Panc1 (cell line): ENCODE data around the gene RELT. TPM values are rescaled to one million over a fixed set of nuclear protein-coding genes. Genes with fewer than 3 reads are reported as not detected.

Experiments used
- ATAC-seq: fragments of 200-7000 bp; cut with Tn5 transposase; 2 replicates; pipeline ENCODE4 v1.9.1; 2020; ENCODE audit warnings: mild to moderate bottlenecking, moderate library complexity
- BruUV-seq: library from RNA; stranded (reverse); fragments of 400-500 nt; replicated peaks from 2 replicates; lab custom pipeline; 2021; lab: Mats Ljungman, UMichigan
- CTCF ChIA-PET: fragments of 300-600 bp; sonication (Branson Sonifier 250); formaldehyde crosslinking; loops from one replicate; lab custom pipeline; 2022; ENCODE audit warnings: antibody characterized with exemption; lab: Charles Lee
- POLR2A ChIA-PET: fragments of 300-600 bp; sonication (Branson Sonifier 250); formaldehyde crosslinking; loops from one replicate; lab custom pipeline; 2022; ENCODE audit warnings: antibody characterized with exemption; lab: Charles Lee
- DNase-seq: peaks from one replicate; pipeline ENCODE4 v3.0.0-alpha.2; 2010; ENCODE audit warnings: low read depth, low spot score
- H3K27ac ChIP-seq: 2 replicates; pipeline ENCODE4 v1.5.1; 2011; ENCODE audit warnings: mild to moderate bottlenecking, low read length, inconsistent platforms
- H3K27me3 ChIP-seq: fragments of 200-500 bp; sonication (Bioruptor generic); 2 replicates; pipeline ENCODE4 v1.6.0; 2014; ENCODE audit warnings: low read length, inconsistent platforms; ENCODE audit not compliant: control insufficient read depth, insufficient read depth
- H3K36me3 ChIP-seq: fragments of 200-500 bp; sonication (Bioruptor generic); 2 replicates; pipeline ENCODE4 v1.5.1; 2014; ENCODE audit warnings: inconsistent platforms, mild to moderate bottlenecking, low read length, moderate library complexity; ENCODE audit not compliant: control insufficient read depth, insufficient read depth
- H3K4me1 ChIP-seq: 2 replicates; pipeline ENCODE4 v1.5.1; 2011; ENCODE audit warnings: inconsistent platforms, mild to moderate bottlenecking, low read length, moderate library complexity; ENCODE audit not compliant: control insufficient read depth, insufficient read depth
- H3K4me3 ChIP-seq, 2 experiments: 2 replicates each; pipeline ENCODE4 v1.5.1; 2011 to 2012; ENCODE audit warnings: low read depth in 2 of 2, low read length in 2 of 2, mild to moderate bottlenecking in 2 of 2, inconsistent platforms in 1 of 2, moderate library complexity in 1 of 2
- H3K9me3 ChIP-seq: fragments of 200-500 bp; sonication (Bioruptor generic); 2 replicates; pipeline ENCODE4 v1.5.1; 2014; ENCODE audit warnings: low read depth, mild to moderate bottlenecking, inconsistent platforms, low read length, moderate library complexity; ENCODE audit not compliant: control insufficient read depth, insufficient read depth
- POLR2AphosphoS5 ChIP-seq: IDR thresholded peaks from 2 replicates; pipeline ENCODE4 v1.6.1; 2012; ENCODE audit warnings: mild to moderate bottlenecking, low read depth, low read length, moderate library complexity
- SIN3A ChIP-seq: IDR thresholded peaks from 2 replicates; pipeline ENCODE4 v1.6.1; 2012; ENCODE audit warnings: low read depth, mild to moderate bottlenecking, low read length, moderate library complexity, borderline replicate concordance; ENCODE audit not compliant: insufficient read depth
- TCF7L2 ChIP-seq: IDR thresholded peaks from 2 replicates; pipeline ENCODE4 v1.6.1; 2011; ENCODE audit warnings: mild to moderate bottlenecking, low read depth, low read length, inconsistent platforms
- in situ Hi-C: cut with HindIII; loops from 2 replicates; pipeline ENCODE4 v1.10.0; 2016; ENCODE audit warnings: low sequenced_read_pairs, low pct_unique_long_range_greater_than_20kb
- intact Hi-C: fragments of 100-400 bp; cut with micrococcal nuclease; formaldehyde crosslinking; loops from one replicate; pipeline ENCODE4 v1.10.0; 2022; ENCODE audit not compliant: unreplicated experiment
- total RNA-seq: library from RNA; stranded (reverse); gene quantifications from one replicate; pipeline ENCODE4 v1.2.1, GENCODE V29; 2021; ENCODE audit not compliant: unreplicated experiment
- TF ChIP-seq, protein P1 (sequence below): fragments of 450-650 bp; IDR thresholded peaks from 2 replicates; pipeline ENCODE4 v1.5.1; 2017; ENCODE audit warnings: mild to moderate bottlenecking
- TF ChIP-seq, protein P2 (sequence below), 2 experiments: IDR thresholded peaks; 2 replicates each; pipeline ENCODE4 v1.6.1; 2011 to 2012; ENCODE audit warnings: low read depth in 2 of 2, control low read depth in 1 of 2, low read length in 1 of 2, mild to moderate bottlenecking in 1 of 2, moderate library complexity in 1 of 2; ENCODE audit not compliant: insufficient read depth in 1 of 2

RELT gene
- total RNA-seq, 1 experiment from 2014 or later: 11.3 TPM

DNA sequence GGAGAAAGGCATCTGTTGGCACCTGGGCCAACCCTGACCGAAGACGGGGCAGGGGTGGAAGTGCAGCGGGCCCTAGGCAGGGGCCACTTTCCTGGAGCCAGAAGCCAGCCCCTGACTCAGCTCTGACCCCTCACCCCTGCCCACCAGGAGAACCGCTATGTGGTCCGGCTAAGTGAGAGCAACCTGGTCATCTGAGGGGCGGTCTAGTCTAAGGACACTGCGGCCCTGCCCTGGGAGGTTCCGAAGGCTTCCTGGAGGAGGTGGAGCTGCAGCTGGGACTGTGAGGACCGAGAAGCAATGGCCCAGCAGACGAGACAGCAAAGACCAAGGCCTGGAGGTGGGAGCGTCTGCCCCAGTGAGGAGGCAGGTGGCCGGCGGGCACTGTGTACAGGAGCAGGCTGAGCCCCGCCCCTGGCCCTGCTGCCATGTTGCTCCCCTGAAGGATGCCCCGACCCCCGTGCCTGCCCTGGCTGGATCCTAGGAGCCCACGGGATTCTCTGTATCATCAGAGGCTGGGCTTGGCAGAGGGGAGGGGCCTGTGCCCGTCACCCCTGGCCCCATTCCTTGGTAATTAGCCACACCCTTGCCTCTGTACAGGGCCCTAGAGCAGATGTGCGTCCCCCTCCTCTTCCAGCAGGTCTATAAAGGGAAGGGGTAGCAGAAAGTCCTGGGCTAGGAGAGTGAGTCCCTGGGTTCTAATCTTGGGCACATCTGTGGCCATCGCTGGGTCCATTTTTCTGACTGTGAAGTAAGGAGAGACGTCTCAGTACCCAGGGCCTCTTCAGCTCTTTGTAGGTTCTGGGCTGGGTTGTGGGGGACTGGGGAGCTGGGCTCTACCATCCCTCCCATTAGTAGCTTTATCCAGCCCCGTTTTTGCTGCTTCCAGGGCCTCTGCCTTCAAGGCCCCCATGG lies 19.4 kb downstream of the RELT start:
- POLR2A ChIA-PET: no interaction called here
- no peak for DNase-seq
- Histone ChIP-seq H3K4me1 (no peaks in the 10 kb centered on the region), H3K36me3 (no peaks in the 10 kb centered on the region), H3K27ac (no peak overlapping the region), H3K4me3 (no peak overlapping the region), H3K9me3 (no peaks in the 10 kb centered on the region), H3K27me3 (no peaks in the 10 kb centered on the region)
- no peak for ATAC-seq
- in situ Hi-C loops (no loop called here), intact Hi-C loops (loop anchor here (10.0 kb wide), 1 partner anchor 91 kb away; the partner anchor contains the start of gene ARHGEF17)
- TF ChIP-seq, protein P1, sequence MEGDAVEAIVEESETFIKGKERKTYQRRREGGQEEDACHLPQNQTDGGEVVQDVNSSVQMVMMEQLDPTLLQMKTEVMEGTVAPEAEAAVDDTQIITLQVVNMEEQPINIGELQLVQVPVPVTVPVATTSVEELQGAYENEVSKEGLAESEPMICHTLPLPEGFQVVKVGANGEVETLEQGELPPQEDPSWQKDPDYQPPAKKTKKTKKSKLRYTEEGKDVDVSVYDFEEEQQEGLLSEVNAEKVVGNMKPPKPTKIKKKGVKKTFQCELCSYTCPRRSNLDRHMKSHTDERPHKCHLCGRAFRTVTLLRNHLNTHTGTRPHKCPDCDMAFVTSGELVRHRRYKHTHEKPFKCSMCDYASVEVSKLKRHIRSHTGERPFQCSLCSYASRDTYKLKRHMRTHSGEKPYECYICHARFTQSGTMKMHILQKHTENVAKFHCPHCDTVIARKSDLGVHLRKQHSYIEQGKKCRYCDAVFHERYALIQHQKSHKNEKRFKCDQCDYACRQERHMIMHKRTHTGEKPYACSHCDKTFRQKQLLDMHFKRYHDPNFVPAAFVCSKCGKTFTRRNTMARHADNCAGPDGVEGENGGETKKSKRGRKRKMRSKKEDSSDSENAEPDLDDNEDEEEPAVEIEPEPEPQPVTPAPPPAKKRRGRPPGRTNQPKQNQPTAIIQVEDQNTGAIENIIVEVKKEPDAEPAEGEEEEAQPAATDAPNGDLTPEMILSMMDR: no peak
- TF ChIP-seq SIN3A (no peak), TCF7L2 (no peak), POLR2AphosphoS5 (no peak)
- TF ChIP-seq, protein P2, sequence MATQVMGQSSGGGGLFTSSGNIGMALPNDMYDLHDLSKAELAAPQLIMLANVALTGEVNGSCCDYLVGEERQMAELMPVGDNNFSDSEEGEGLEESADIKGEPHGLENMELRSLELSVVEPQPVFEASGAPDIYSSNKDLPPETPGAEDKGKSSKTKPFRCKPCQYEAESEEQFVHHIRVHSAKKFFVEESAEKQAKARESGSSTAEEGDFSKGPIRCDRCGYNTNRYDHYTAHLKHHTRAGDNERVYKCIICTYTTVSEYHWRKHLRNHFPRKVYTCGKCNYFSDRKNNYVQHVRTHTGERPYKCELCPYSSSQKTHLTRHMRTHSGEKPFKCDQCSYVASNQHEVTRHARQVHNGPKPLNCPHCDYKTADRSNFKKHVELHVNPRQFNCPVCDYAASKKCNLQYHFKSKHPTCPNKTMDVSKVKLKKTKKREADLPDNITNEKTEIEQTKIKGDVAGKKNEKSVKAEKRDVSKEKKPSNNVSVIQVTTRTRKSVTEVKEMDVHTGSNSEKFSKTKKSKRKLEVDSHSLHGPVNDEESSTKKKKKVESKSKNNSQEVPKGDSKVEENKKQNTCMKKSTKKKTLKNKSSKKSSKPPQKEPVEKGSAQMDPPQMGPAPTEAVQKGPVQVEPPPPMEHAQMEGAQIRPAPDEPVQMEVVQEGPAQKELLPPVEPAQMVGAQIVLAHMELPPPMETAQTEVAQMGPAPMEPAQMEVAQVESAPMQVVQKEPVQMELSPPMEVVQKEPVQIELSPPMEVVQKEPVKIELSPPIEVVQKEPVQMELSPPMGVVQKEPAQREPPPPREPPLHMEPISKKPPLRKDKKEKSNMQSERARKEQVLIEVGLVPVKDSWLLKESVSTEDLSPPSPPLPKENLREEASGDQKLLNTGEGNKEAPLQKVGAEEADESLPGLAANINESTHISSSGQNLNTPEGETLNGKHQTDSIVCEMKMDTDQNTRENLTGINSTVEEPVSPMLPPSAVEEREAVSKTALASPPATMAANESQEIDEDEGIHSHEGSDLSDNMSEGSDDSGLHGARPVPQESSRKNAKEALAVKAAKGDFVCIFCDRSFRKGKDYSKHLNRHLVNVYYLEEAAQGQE (IDR thresholded peaks at IDR 0.05; ENCODE audit: insufficient read depth in 1 of 2, low read depth in 2 of 2, low read length in 1 of 2): no peak
- BruUV-seq: no TSS peak
- CTCF ChIA-PET: interaction anchor here (0.9 kb wide), 1 partner anchor 265 kb away, joined by 3 read pairs; no protein-coding TSS in a partner anchor

DNA sequence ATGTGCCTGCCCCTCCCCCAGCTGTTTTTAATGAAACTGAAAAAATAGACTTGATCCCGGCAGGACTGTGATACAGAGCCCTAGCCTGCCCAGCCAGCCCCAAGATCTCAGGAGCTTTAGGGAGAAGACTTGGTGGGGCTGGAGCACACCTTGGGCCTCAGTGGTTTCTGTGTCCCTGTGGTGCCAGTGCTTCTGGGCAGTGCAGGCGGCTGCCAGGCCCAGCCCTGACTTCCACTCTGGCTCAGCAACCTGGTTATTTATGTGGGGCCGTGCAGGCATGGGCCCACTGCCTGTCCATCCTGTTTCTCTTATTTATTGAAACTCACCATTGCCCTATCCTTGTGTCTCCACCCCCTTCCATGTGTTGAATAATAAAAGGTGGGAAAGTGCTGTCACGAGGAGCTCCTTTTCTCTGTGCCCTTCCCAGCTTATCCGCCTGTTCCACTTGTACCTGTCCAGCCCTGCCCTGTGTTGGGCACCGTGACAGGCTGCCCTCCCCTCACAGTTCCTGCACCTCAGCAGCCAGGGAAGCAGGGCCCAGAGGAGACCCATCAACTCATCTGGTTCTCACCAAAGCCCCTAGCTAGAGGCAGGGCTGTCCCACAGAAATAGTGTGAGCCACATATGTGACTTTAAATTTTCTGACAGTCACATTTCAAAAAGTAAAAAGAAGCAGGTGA lies 20.2 kb downstream of the RELT start:
- ATAC-seq: no peak
- DNase-seq: no peak
- no peak overlapping the region for H3K27ac ChIP-seq
- ChIA-PET CTCF (interaction anchor here (0.7 to 1.3 kb wide), 3 partner anchors 45 to 380 kb away, joined by 3 to 9 read pairs (median 3); no protein-coding TSS in a partner anchor), POLR2A (interaction anchor here (0.7 kb wide), 1 partner anchor 9 kb away, joined by 4 read pairs; no protein-coding TSS in a partner anchor)
- no peaks in the 10 kb centered on the region for H3K27me3 ChIP-seq
- H3K4me1 ChIP-seq: no peaks in the 10 kb centered on the region
- no peak overlapping the region for H3K4me3 ChIP-seq
- H3K36me3 ChIP-seq: no peaks in the 10 kb centered on the region
- in situ Hi-C loops (no loop called here), intact Hi-C loops (loop anchor here (10.0 kb wide), 1 partner anchor 92 kb away; the partner anchor contains the start of gene ARHGEF17)
- no TSS peak for BruUV-seq
- TF ChIP-seq, protein P2 (IDR thresholded peaks at IDR 0.05; ENCODE audit: insufficient read depth in 1 of 2, low read depth in 2 of 2, low read length in 1 of 2): no peak
- TF ChIP-seq TCF7L2 (no peak), SIN3A (no peak), POLR2AphosphoS5 (no peak)
- TF ChIP-seq, protein P1: no peak
- no peaks in the 10 kb centered on the region for H3K9me3 ChIP-seq
